SK-N-SH treated with all-trans-retinoic acid at 6 μM for 48 hours (cell line): Measurements from ENCODE around the gene ZMYND19.

Experiments
- ARNTL ChIP-seq: fragments of 450-650 bp; formaldehyde crosslinking; IDR thresholded peaks from 2 replicates; pipeline ENCODE4 v1.5.0; 2020; ENCODE audit warnings: low read depth, mild to moderate bottlenecking, moderate library complexity, borderline replicate concordance
- CREB5 ChIP-seq: fragments of 250-450 bp; sonication (Bioruptor Pico); IDR thresholded peaks from 2 replicates; pipeline ENCODE4 v1.5.1; 2020; ENCODE audit warnings: low read depth, mild to moderate bottlenecking, moderate library complexity
- ESRRG ChIP-seq: fragments of 250-450 bp; sonication (Bioruptor Pico); IDR thresholded peaks from 2 replicates; pipeline ENCODE4 v1.6.1; 2021; ENCODE audit warnings: mild to moderate bottlenecking
- PATZ1 ChIP-seq: fragments of 250-450 bp; sonication (Bioruptor Pico); IDR thresholded peaks from 2 replicates; pipeline ENCODE4 v1.8.0; 2020; ENCODE audit warnings: mild to moderate bottlenecking, moderate library complexity, borderline replicate concordance
- PPARA ChIP-seq: fragments of 250-450 bp; sonication (Bioruptor Pico); IDR thresholded peaks from 2 replicates; pipeline ENCODE4 v1.5.0; 2020; ENCODE audit warnings: mild to moderate bottlenecking, borderline replicate concordance
- ZFP30 ChIP-seq: fragments of 450-650 bp; formaldehyde crosslinking; IDR thresholded peaks from 2 replicates; pipeline ENCODE4 v1.5.0; 2022; ENCODE audit warnings: mild to moderate bottlenecking, moderate library complexity

DNA sequence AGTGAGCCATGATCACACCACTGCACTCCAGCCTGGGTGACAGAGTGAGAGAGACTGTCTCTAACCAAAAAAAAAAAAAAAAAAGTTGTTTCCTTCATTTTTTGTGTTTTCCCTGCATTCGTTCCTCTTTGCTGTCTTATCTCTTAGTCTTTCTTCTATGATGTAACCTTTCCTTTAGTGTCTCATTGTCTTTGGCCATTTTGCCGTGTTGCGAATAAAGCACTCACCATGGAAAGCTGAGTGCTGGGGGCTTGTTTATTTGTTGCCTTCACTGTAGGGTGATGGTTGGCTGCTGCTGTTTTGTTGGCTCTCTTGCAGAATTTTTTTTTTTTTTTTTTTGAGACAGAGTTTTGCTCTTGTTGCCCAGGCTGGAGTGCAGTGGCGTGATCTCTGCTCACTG, 36.2 kb upstream of the ZMYND19 start:
- TF ChIP-seq CREB5 (CRISPR knock-in tag), result no peak
- no peak for TF ChIP-seq PPARA (CRISPR knock-in tag)
- no peak for TF ChIP-seq ESRRG (CRISPR knock-in tag)
- no peak for TF ChIP-seq ZFP30 (CRISPR knock-in tag)
- no peak for TF ChIP-seq PATZ1 (CRISPR knock-in tag)
- TF ChIP-seq ARNTL (CRISPR knock-in tag), result no peak
